ENCODE data around the gene NFXL1. TPM values are rescaled to one million over a fixed set of nuclear protein-coding genes. Genes with fewer than 3 reads are reported as not detected.
A peak's percentile ranks its signal among the peaks of the same experiment; 100 is the strongest.
"Not testable (repeated sequence)": the region's sequence is repeated elsewhere in the genome, so short reads cannot be mapped to it uniquely, and the experiment has no call there.

Gene NFXL1
- total RNA-seq = 3.5 and 5.6 TPM in 2 replicates

GRCh38 chr4:47914220-47914925 is at the start of gene NFXL1:
TSS of gene NFXL1 (minus strand) at chr4:47914583. CDS start at chr4:47914203, 380 bp downstream.
- DNase-seq (ENCODE audit: low read depth in 2 of 2) = peak; percentile 97

GRCh38 chr4:47954677-47955076 is 40.3 kb upstream of the NFXL1 start:
- no peak for DNase-seq (ENCODE audit: low read depth in 2 of 2)

GRCh38 chr4:47954245-47954644 is 39.9 kb upstream of the NFXL1 start:
- DNase-seq (ENCODE audit: low read depth in 2 of 2) = no peak

GRCh38 chr4:47945930-47946726 is 31.7 kb upstream of the NFXL1 start:
- DNase-seq (ENCODE audit: low read depth in 2 of 2) = no peak

GRCh38 chr4:47942081-47942819 is 27.9 kb upstream of the NFXL1 start:
- no peak for DNase-seq (ENCODE audit: low read depth in 2 of 2)

GRCh38 chr4:47939456-47939855 is 25.1 kb upstream of the NFXL1 start:
- no peak for DNase-seq (ENCODE audit: low read depth in 2 of 2)

- DNase-seq (ENCODE audit: low read depth in 2 of 2) = no peak
Measured at GRCh38 chr4:47936336-47936735, 22.0 kb upstream of the NFXL1 start.

GRCh38 chr4:47933840-47934239 is 19.5 kb upstream of the NFXL1 start:
- DNase-seq (ENCODE audit: low read depth in 2 of 2) = peak; percentile 50 to 66

- DNase-seq (ENCODE audit: low read depth in 2 of 2) = peak in 1 of 2 donors; percentile 51
Measured at GRCh38 chr4:47930971-47931804, 16.8 kb upstream of the NFXL1 start.

GRCh38 chr4:47929682-47930201 is 15.4 kb upstream of the NFXL1 start:
- DNase-seq (ENCODE audit: low read depth in 2 of 2) = no peak

- DNase-seq (ENCODE audit: low read depth in 2 of 2) = peak; percentile 48
Measured at GRCh38 chr4:47926667-47927258, 12.4 kb upstream of the NFXL1 start.

GRCh38 chr4:47923261-47923608 is 8.9 kb upstream of the NFXL1 start:
- not testable (repeated sequence) for DNase-seq (ENCODE audit: low read depth in 2 of 2)

- DNase-seq (ENCODE audit: low read depth in 2 of 2) = not testable (repeated sequence)
Measured at GRCh38 chr4:47922436-47923260, 8.3 kb upstream of the NFXL1 start.

- not testable (repeated sequence) for DNase-seq (ENCODE audit: low read depth in 2 of 2)
Measured at GRCh38 chr4:47917163-47917562, 2.8 kb upstream of the NFXL1 start.

- DNase-seq (ENCODE audit: low read depth in 2 of 2) = no peak
Measured at GRCh38 chr4:47915378-47915777, 995 bp upstream of the NFXL1 start.

- DNase-seq (ENCODE audit: low read depth in 2 of 2) = no peak
Measured at GRCh38 chr4:47914926-47915237, 499 bp upstream of the NFXL1 start.

- no peak for DNase-seq (ENCODE audit: low read depth in 2 of 2)
Measured at GRCh38 chr4:47913861-47914219, 543 bp downstream of the NFXL1 start.

- peak; percentile 14 to 16 for DNase-seq (ENCODE audit: low read depth in 2 of 2)
Measured at GRCh38 chr4:47913330-47913729, 1.1 kb downstream of the NFXL1 start.

GRCh38 chr4:47907089-47907646 is 7.2 kb downstream of the NFXL1 start:
- DNase-seq (ENCODE audit: low read depth in 2 of 2) = no peak

- no peak for DNase-seq (ENCODE audit: low read depth in 2 of 2)
Measured at GRCh38 chr4:47899639-47900038, 14.7 kb downstream of the NFXL1 start.

All from lung microvascular endothelial cell (primary cell).